Measurements from ENCODE around the gene MRPS23. TPM values are rescaled to one million over a fixed set of nuclear protein-coding genes. Genes with fewer than 3 reads are reported as not detected.

MRPS23 gene
- total and polyA plus RNA-seq, 4 donors: 17.0 to 59.2 (median 47.7) TPM

- no peak overlapping the region for H3K27ac ChIP-seq (ENCODE audit: low read depth, low read length)
- no peaks in the 10 kb centered on the region for H3K9me3 ChIP-seq (ENCODE audit: control insufficient read depth, insufficient read depth, low read length)
- H3K4me1 ChIP-seq (ENCODE audit: control insufficient read depth, insufficient read depth, low read length): peaks cover 69% of the 10 kb centered on the region
- DNase-seq (ENCODE audit: low read depth in 4 of 6, low spot score in 6 of 6): peak in 1 of 6 donors; percentile 61
- no peaks in the 10 kb centered on the region for H3K27me3 ChIP-seq (ENCODE audit: control insufficient read depth, insufficient read depth, low read length)
- no peak overlapping the region for H3K4me3 ChIP-seq (ENCODE audit: low read depth, low read length)
- 62% methylated on average over 11 of the region's 11 CpGs for WGBS (ENCODE audit: insufficient coverage)
- peaks cover 7% of the 10 kb centered on the region for H3K36me3 ChIP-seq (ENCODE audit: control insufficient read depth, insufficient read depth, low read length)
Observed at GRCh38 chr17:57889892-57890856, 40.3 kb upstream of the MRPS23 start.

GRCh38 chr17:57889252-57889651, 39.4 kb upstream of the MRPS23 start:
- no peak overlapping the region for H3K4me3 ChIP-seq (ENCODE audit: low read depth, low read length)
- H3K4me1 ChIP-seq (ENCODE audit: control insufficient read depth, insufficient read depth, low read length): peaks cover 60% of the 10 kb centered on the region
- H3K36me3 ChIP-seq (ENCODE audit: control insufficient read depth, insufficient read depth, low read length): peaks cover 17% of the 10 kb centered on the region
- no peaks in the 10 kb centered on the region for H3K27me3 ChIP-seq (ENCODE audit: control insufficient read depth, insufficient read depth, low read length)
- no peak for DNase-seq (ENCODE audit: low read depth in 4 of 6, low spot score in 6 of 6)
- H3K27ac ChIP-seq (ENCODE audit: low read depth, low read length): no peak overlapping the region
- 50% methylated on average over 1 of the region's 2 CpGs for WGBS (ENCODE audit: insufficient coverage)
- no peaks in the 10 kb centered on the region for H3K9me3 ChIP-seq (ENCODE audit: control insufficient read depth, insufficient read depth, low read length)

- DNase-seq (ENCODE audit: low read depth in 4 of 6, low spot score in 6 of 6): no peak
- 91% methylated on average over 4 of the region's 12 CpGs for WGBS (ENCODE audit: insufficient coverage)
- peaks cover 56% of the 10 kb centered on the region for H3K4me1 ChIP-seq (ENCODE audit: control insufficient read depth, insufficient read depth, low read length)
- H3K36me3 ChIP-seq (ENCODE audit: control insufficient read depth, insufficient read depth, low read length): peaks cover 23% of the 10 kb centered on the region
- H3K27me3 ChIP-seq (ENCODE audit: control insufficient read depth, insufficient read depth, low read length): no peaks in the 10 kb centered on the region
- no peak overlapping the region for H3K4me3 ChIP-seq (ENCODE audit: low read depth, low read length)
- H3K27ac ChIP-seq (ENCODE audit: low read depth, low read length): no peak overlapping the region
- no peaks in the 10 kb centered on the region for H3K9me3 ChIP-seq (ENCODE audit: control insufficient read depth, insufficient read depth, low read length)
Observed at GRCh38 chr17:57888311-57889216, 38.7 kb upstream of the MRPS23 start.

- Histone ChIP-seq H3K27ac (ENCODE audit: low read depth, low read length) (no peak overlapping the region), H3K27me3 (ENCODE audit: control insufficient read depth, insufficient read depth, low read length) (no peaks in the 10 kb centered on the region), H3K9me3 (ENCODE audit: control insufficient read depth, insufficient read depth, low read length) (no peaks in the 10 kb centered on the region), H3K4me1 (ENCODE audit: control insufficient read depth, insufficient read depth, low read length) (peaks cover 46% of the 10 kb centered on the region), H3K36me3 (ENCODE audit: control insufficient read depth, insufficient read depth, low read length) (peaks cover 25% of the 10 kb centered on the region), H3K4me3 (ENCODE audit: low read depth, low read length) (no peak overlapping the region)
- DNase-seq (ENCODE audit: low read depth in 4 of 6, low spot score in 6 of 6): no peak
- WGBS (ENCODE audit: insufficient coverage): 81% methylated on average over 4 of the region's 4 CpGs
Observed at GRCh38 chr17:57887161-57887560, 37.3 kb upstream of the MRPS23 start.

- Histone ChIP-seq H3K9me3 (ENCODE audit: control insufficient read depth, insufficient read depth, low read length) (no peaks in the 10 kb centered on the region), H3K4me3 (ENCODE audit: low read depth, low read length) (no peak overlapping the region), H3K27me3 (ENCODE audit: control insufficient read depth, insufficient read depth, low read length) (no peaks in the 10 kb centered on the region), H3K27ac (ENCODE audit: low read depth, low read length) (no peak overlapping the region), H3K36me3 (ENCODE audit: control insufficient read depth, insufficient read depth, low read length) (peaks cover 29% of the 10 kb centered on the region), H3K4me1 (ENCODE audit: control insufficient read depth, insufficient read depth, low read length) (peaks cover 46% of the 10 kb centered on the region)
- no peak for DNase-seq (ENCODE audit: low read depth in 4 of 6, low spot score in 6 of 6)
- WGBS (ENCODE audit: insufficient coverage): 90% methylated on average over 2 of the region's 4 CpGs
Observed at GRCh38 chr17:57886020-57886419, 36.2 kb upstream of the MRPS23 start.

GRCh38 chr17:57885148-57885915, 35.5 kb upstream of the MRPS23 start:
- H3K4me1 ChIP-seq (ENCODE audit: control insufficient read depth, insufficient read depth, low read length): peaks cover 46% of the 10 kb centered on the region
- no peak overlapping the region for H3K27ac ChIP-seq (ENCODE audit: low read depth, low read length)
- no peak overlapping the region for H3K4me3 ChIP-seq (ENCODE audit: low read depth, low read length)
- DNase-seq (ENCODE audit: low read depth in 4 of 6, low spot score in 6 of 6): no peak
- 85% methylated on average over 66 of the region's 67 CpGs for WGBS (ENCODE audit: insufficient coverage)
- peaks cover 36% of the 10 kb centered on the region for H3K36me3 ChIP-seq (ENCODE audit: control insufficient read depth, insufficient read depth, low read length)
- H3K27me3 ChIP-seq (ENCODE audit: control insufficient read depth, insufficient read depth, low read length): no peaks in the 10 kb centered on the region
- H3K9me3 ChIP-seq (ENCODE audit: control insufficient read depth, insufficient read depth, low read length): no peaks in the 10 kb centered on the region

GRCh38 chr17:57881783-57882351, 32.0 kb upstream of the MRPS23 start:
- Histone ChIP-seq H3K4me1 (ENCODE audit: control insufficient read depth, insufficient read depth, low read length) (peaks cover 38% of the 10 kb centered on the region), H3K27me3 (ENCODE audit: control insufficient read depth, insufficient read depth, low read length) (no peaks in the 10 kb centered on the region), H3K27ac (ENCODE audit: low read depth, low read length) (peak overlapping the region; percentile 94), H3K4me3 (ENCODE audit: low read depth, low read length) (no peak overlapping the region), H3K36me3 (ENCODE audit: control insufficient read depth, insufficient read depth, low read length) (peaks cover 61% of the 10 kb centered on the region), H3K9me3 (ENCODE audit: control insufficient read depth, insufficient read depth, low read length) (no peaks in the 10 kb centered on the region)
- 17% methylated on average over 6 of the region's 9 CpGs for WGBS (ENCODE audit: insufficient coverage)
- peak in 2 of 6 donors; percentile 78 to 84 for DNase-seq (ENCODE audit: low read depth in 4 of 6, low spot score in 6 of 6)

- WGBS (ENCODE audit: insufficient coverage): 39% methylated on average over 5 of the region's 8 CpGs
- peak overlapping the region; percentile 94 for H3K27ac ChIP-seq (ENCODE audit: low read depth, low read length)
- no peaks in the 10 kb centered on the region for H3K9me3 ChIP-seq (ENCODE audit: control insufficient read depth, insufficient read depth, low read length)
- peaks cover 69% of the 10 kb centered on the region for H3K36me3 ChIP-seq (ENCODE audit: control insufficient read depth, insufficient read depth, low read length)
- peaks cover 44% of the 10 kb centered on the region for H3K4me1 ChIP-seq (ENCODE audit: control insufficient read depth, insufficient read depth, low read length)
- H3K4me3 ChIP-seq (ENCODE audit: low read depth, low read length): no peak overlapping the region
- peak in 2 of 6 donors; percentile 42 to 82 for DNase-seq (ENCODE audit: low read depth in 4 of 6, low spot score in 6 of 6)
- H3K27me3 ChIP-seq (ENCODE audit: control insufficient read depth, insufficient read depth, low read length): no peaks in the 10 kb centered on the region
Observed at GRCh38 chr17:57881143-57881542, 31.3 kb upstream of the MRPS23 start.

- Histone ChIP-seq H3K4me1 (ENCODE audit: control insufficient read depth, insufficient read depth, low read length) (peaks cover 55% of the 10 kb centered on the region), H3K36me3 (ENCODE audit: control insufficient read depth, insufficient read depth, low read length) (peaks cover 67% of the 10 kb centered on the region), H3K27ac (ENCODE audit: low read depth, low read length) (peak overlapping the region; percentile 94), H3K9me3 (ENCODE audit: control insufficient read depth, insufficient read depth, low read length) (no peaks in the 10 kb centered on the region), H3K4me3 (ENCODE audit: low read depth, low read length) (no peak overlapping the region), H3K27me3 (ENCODE audit: control insufficient read depth, insufficient read depth, low read length) (no peaks in the 10 kb centered on the region)
- DNase-seq (ENCODE audit: low read depth in 4 of 6, low spot score in 6 of 6): no peak
- 94% methylated on average over 5 of the region's 8 CpGs for WGBS (ENCODE audit: insufficient coverage)
Observed at GRCh38 chr17:57880086-57880456, 30.2 kb upstream of the MRPS23 start.
